ENCODE data around the gene MYRF. TPM values are rescaled to one million over a fixed set of nuclear protein-coding genes. Genes with fewer than 3 reads are reported as not detected.
A peak's percentile ranks its signal among the peaks of the same experiment; 100 is the strongest.

Gene MYRF
- total RNA-seq, 1 donor from 2014 or later, result 117 TPM

DNA sequence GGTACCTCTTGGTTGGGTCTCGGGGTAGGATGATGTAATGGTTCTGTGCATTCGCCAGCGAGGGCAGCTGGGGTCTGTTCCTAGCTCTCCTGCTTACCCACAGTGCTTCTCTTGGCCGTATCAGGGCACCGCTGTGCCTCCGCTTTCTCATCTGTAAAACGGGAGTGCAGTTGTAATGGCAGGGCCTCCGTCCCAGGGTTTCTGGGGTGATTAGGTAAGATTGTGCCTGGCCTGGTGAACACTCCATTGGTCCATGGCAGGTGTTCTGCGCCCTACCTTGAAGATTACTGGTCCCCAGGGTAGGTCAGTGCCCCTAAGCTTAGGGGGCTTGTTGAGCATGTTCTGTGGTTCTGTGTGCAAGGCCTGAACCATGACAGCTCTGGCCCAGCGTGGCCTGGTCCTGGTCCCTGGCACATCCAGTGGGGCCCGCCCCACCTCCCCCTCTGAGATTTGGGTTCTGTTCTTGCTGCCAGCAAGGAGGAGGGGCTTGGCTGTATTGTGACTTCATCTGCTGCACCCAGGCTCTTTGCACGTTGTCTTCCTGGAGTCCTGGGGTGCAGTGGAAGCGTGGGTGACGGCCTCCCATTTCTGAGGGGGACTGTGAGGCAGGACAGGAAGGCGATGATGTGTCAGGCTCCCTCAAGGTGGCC is 4.9 kb downstream of the MYRF start:
- Mint-ChIP-seq H3K27me3 (no peaks in the 10 kb centered on the region), H3K4me3 (ENCODE audit: low read depth) (peak overlapping the region; percentile 6), H3K27ac (peak overlapping the region; percentile 95), H3K36me3 (ENCODE audit: insufficient read depth) (no peaks in the 10 kb centered on the region), H3K9me3 (ENCODE audit: low read depth) (no peaks in the 10 kb centered on the region), H3K4me1 (ENCODE audit: low read depth) (peaks cover 64% of the 10 kb centered on the region)
- TF ChIP-seq CTCF (IDR thresholded peaks at IDR 0.05; ENCODE audit: unreplicated experiment), result no peak
- no peak for DNase-seq (ENCODE audit: low spot score, unreplicated experiment)

DNA sequence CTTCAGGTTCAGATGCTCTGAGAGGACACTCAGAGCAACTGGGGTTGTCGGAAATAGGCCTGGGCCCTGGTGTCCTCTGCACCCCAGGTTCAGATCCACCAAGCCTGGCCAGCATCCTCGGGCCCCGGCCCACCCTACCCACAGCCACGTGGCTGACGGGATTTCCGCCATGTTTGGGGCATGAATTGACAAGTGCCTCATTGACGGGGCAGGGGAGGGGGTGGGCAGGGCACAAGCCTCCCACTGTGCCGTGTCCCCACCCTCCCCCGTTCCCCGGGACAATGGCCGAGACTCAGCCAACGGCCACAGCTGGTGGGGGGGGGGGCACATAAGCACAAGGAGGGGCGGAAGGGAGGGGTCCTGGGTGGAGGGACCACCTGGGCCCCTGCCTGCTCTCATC is 8.5 kb downstream of the MYRF start:
- Mint-ChIP-seq H3K27me3 (no peaks in the 10 kb centered on the region), H3K4me3 (ENCODE audit: low read depth) (no peak overlapping the region), H3K27ac (no peak overlapping the region), H3K36me3 (ENCODE audit: insufficient read depth) (no peaks in the 10 kb centered on the region), H3K4me1 (ENCODE audit: low read depth) (peaks cover 44% of the 10 kb centered on the region), H3K9me3 (ENCODE audit: low read depth) (no peaks in the 10 kb centered on the region)
- TF ChIP-seq CTCF (IDR thresholded peaks at IDR 0.05; ENCODE audit: unreplicated experiment), result no peak
- DNase-seq (ENCODE audit: low spot score, unreplicated experiment), result no peak

- peaks cover 38% of the 10 kb centered on the region for H3K4me1 Mint-ChIP-seq (ENCODE audit: low read depth)
- TF ChIP-seq CTCF (IDR thresholded peaks at IDR 0.05; ENCODE audit: unreplicated experiment), result no peak
- no peak overlapping the region for H3K4me3 Mint-ChIP-seq (ENCODE audit: low read depth)
- H3K27ac Mint-ChIP-seq, result peak overlapping the region; percentile 82
- no peaks in the 10 kb centered on the region for H3K9me3 Mint-ChIP-seq (ENCODE audit: low read depth)
- no peak for DNase-seq (ENCODE audit: low spot score, unreplicated experiment)
- no peaks in the 10 kb centered on the region for H3K36me3 Mint-ChIP-seq (ENCODE audit: insufficient read depth)
- H3K27me3 Mint-ChIP-seq, result no peaks in the 10 kb centered on the region
Observed at GRCh38 chr11:61761440-61762222, 9.2 kb downstream of the MYRF start.

DNA sequence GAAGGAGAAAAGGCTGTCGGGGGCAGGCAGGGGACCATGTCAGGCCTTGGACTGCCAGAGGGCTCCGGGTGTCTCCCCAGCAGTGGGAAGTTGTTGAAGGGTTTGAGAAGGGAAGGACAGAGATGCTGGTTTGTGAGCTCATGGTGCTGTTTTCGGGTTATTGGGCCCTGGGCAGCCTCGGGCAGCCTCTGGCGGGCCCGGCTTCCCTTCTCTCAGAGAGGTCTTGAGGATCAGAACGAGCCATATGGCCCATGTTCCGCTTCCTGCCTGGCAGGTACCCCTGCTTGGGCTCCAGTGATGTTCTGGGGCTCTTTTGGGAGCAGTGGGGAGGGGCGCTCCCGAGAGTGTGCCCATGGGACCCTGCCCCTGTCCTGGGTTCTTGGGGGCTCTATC is 9.8 kb downstream of the MYRF start:
- Mint-ChIP-seq H3K9me3 (ENCODE audit: low read depth) (no peaks in the 10 kb centered on the region), H3K4me1 (ENCODE audit: low read depth) (peaks cover 32% of the 10 kb centered on the region), H3K4me3 (ENCODE audit: low read depth) (no peak overlapping the region), H3K27me3 (no peaks in the 10 kb centered on the region), H3K36me3 (ENCODE audit: insufficient read depth) (no peaks in the 10 kb centered on the region), H3K27ac (peak overlapping the region; percentile 82)
- TF ChIP-seq CTCF (IDR thresholded peaks at IDR 0.05; ENCODE audit: unreplicated experiment), result no peak
- DNase-seq (ENCODE audit: low spot score, unreplicated experiment), result no peak

- DNase-seq (ENCODE audit: low spot score, unreplicated experiment), result no peak
- no peak for TF ChIP-seq CTCF (IDR thresholded peaks at IDR 0.05; ENCODE audit: unreplicated experiment)
- Mint-ChIP-seq H3K9me3 (ENCODE audit: low read depth) (no peaks in the 10 kb centered on the region), H3K4me1 (ENCODE audit: low read depth) (peaks cover 29% of the 10 kb centered on the region), H3K36me3 (ENCODE audit: insufficient read depth) (no peaks in the 10 kb centered on the region), H3K27me3 (no peaks in the 10 kb centered on the region), H3K27ac (no peak overlapping the region), H3K4me3 (ENCODE audit: low read depth) (no peak overlapping the region)
Observed at GRCh38 chr11:61762798-61763197, 10.4 kb downstream of the MYRF start.

Measured in progenitor cell of endocrine pancreas (in vitro differentiated cells).